Activated gamma-delta T cell treated with anti-CD3 and anti-CD28 coated beads, Interleukin-2, amount 50 U/mL, for 16 hours (primary cell): Measurements from ENCODE around the gene AGPAT1.

Source experiments
- DNase-seq: peaks from one replicate; pipeline ENCODE4 v3.0.0-alpha.2; 2020; ENCODE audit warnings: low read depth

AGPAT1 gene

GRCh38 chr6:32168807-32169591 is 6.9 kb downstream of the AGPAT1 start:
- no peak for DNase-seq

GRCh38 chr6:32168350-32168749 is 7.5 kb downstream of the AGPAT1 start:
- no peak for DNase-seq

GRCh38 chr6:32167761-32168262 is 8.1 kb downstream of the AGPAT1 start:
- DNase-seq, result no peak

GRCh38 chr6:32167154-32167760 is 8.6 kb downstream of the AGPAT1 start:
- DNase-seq, result no peak

GRCh38 chr6:32166411-32167061 is 9.3 kb downstream of the AGPAT1 start:
- DNase-seq, result no peak

GRCh38 chr6:32164295-32164694 is 11.6 kb downstream of the AGPAT1 start, which contains the start of gene EGFL8:
Gene EGFL8 (plus strand): TSS chr6:32164595. CDS start chr6:32166166, 1,571 bp downstream.
- no peak for DNase-seq

GRCh38 chr6:32163559-32164258 is 12.2 kb downstream of the AGPAT1 start:
- DNase-seq, result no peak

GRCh38 chr6:32158052-32158451 is 17.8 kb downstream of the AGPAT1 start:
- no peak for DNase-seq

- DNase-seq, result no peak
Measured at GRCh38 chr6:32156891-32157290, 19.0 kb downstream of the AGPAT1 start.

GRCh38 chr6:32154514-32155161 is 21.2 kb downstream of the AGPAT1 start:
- DNase-seq, result peak; percentile 40

GRCh38 chr6:32153564-32154513 is 22.0 kb downstream of the AGPAT1 start, which contains the start of gene PPT2:
Gene PPT2 (plus strand): TSS chr6:32154141. CDS start chr6:32154595, 454 bp downstream.
- DNase-seq, result peak; percentile 67

GRCh38 chr6:32152769-32153563 is 22.9 kb downstream of the AGPAT1 start:
- DNase-seq, result no peak

- no peak for DNase-seq
Measured at GRCh38 chr6:32151863-32152768, 23.8 kb downstream of the AGPAT1 start, which contains the start of gene PRRT1. Gene PRRT1 (minus strand): TSS chr6:32151939. CDS start chr6:32151827, 112 bp downstream.

- DNase-seq, result no peak
Measured at GRCh38 chr6:32151181-32151862, 24.6 kb downstream of the AGPAT1 start.

- no peak for DNase-seq
Measured at GRCh38 chr6:32149932-32150870, 25.7 kb downstream of the AGPAT1 start.

GRCh38 chr6:32149092-32149755 is 26.7 kb downstream of the AGPAT1 start:
- DNase-seq, result no peak
